Measurements from ENCODE around the gene ITPRID2. TPM values are rescaled to one million over a fixed set of nuclear protein-coding genes. Genes with fewer than 3 reads are reported as not detected.

Gene ITPRID2
- total and polyA plus RNA-seq, 2 donors (not counting 1 experiment from before 2014, with no cell fraction given): 8.9 to 47.6 TPM

DNA sequence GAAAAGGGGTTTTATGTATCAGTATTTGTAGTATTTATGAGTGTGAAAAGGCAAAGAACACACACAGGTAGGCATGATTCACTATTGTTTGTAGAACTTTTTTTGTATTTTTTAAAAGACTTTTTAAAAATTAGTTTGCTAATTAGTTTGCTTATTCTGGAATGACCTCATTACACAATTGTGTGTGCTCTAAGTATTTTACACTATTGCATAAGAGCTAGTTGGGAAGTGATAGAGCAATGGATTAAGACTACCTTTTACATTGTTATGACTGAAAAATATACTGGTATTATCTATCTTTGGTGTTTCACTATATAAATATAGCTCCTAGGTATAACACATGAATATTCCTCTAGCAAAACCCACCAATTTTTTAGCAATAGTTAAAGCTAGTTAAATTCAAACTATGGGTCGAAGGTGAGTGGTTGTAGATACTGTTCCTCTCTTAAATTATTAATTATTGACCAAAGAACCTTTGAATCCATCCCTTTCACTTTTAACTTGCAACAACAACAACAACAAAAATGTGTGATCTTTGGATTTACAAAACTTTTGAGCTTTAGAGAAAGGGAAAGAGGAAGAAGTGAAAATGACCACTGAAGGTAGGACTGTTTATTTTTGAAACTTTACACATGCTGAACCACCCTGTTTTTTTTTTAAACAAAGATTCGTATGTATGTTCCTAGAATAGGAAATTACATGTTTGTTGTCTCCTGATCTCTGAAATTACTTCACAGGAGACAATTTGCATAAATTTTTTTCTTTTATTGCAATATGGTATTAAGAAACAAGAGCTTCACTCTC lies 18.7 kb downstream of the ITPRID2 start:
- Histone ChIP-seq H4K20me1 (ENCODE audit: control insufficient read depth, insufficient read depth, low read length, poor library complexity, severe bottlenecking) (no peaks in the 10 kb centered on the region), H3K36me3 (replicated peaks in 1 of 2; ENCODE audit: control extremely low read depth in 1 of 2, control insufficient read depth in 1 of 2, extremely low read depth in 1 of 2, insufficient read depth in 2 of 2, low read length in 1 of 2) (peaks cover 0 to 7% of the 10 kb centered on the region in 2 experiments), H3K4me3 (ENCODE audit: control extremely low read depth in 1 of 5, extremely low read depth in 1 of 5, insufficient read depth in 1 of 5, low read depth in 2 of 5, low read length in 4 of 5) (no peak overlapping the region), H3K9me3 (ENCODE audit: control extremely low read depth in 1 of 3, control insufficient read depth in 2 of 3, insufficient read depth in 1 of 3, low read length in 2 of 3) (no peaks in the 10 kb centered on the region), H3K27ac (ENCODE audit: low read length in 2 of 2) (no peak overlapping the region), H3K79me2 (ENCODE audit: control insufficient read depth, insufficient read depth, low read length) (no peaks in the 10 kb centered on the region), H3K4me2 (replicated peaks; ENCODE audit: low read depth, low read length, poor library complexity, severe bottlenecking) (no peak overlapping the region), H3K27me3 (replicated peaks in 1 of 4; ENCODE audit: control extremely low read depth in 1 of 4, control insufficient read depth in 3 of 4, insufficient read depth in 4 of 4, low read length in 3 of 4) (no peaks in the 10 kb centered on the region), H3K9ac (ENCODE audit: low read length) (no peak overlapping the region), H3K4me1 (ENCODE audit: control insufficient read depth in 2 of 2, insufficient read depth in 2 of 2, low read length in 2 of 2) (no peaks in the 10 kb centered on the region), H2AFZ (ENCODE audit: insufficient read depth, low read depth, low read length, poor library complexity, severe bottlenecking) (no peak overlapping the region)
- no peaks in the 10 kb centered on the region for H3K9me3 Mint-ChIP-seq (ENCODE audit: insufficient read depth)
- intact Hi-C loops (cut with micrococcal nuclease): no loop called here
- H3K4me1 Mint-ChIP-seq: peaks cover 1% of the 10 kb centered on the region
- ChIA-PET POLR2A (no interaction called here), CTCF (interaction anchor here (1.0 to 1.1 kb wide), 2 partner anchors 11 kb away, joined by 3 to 5 read pairs; no protein-coding TSS in a partner anchor)
- no CpG with 5 or more reads among the region's 2 CpGs for WGBS (ENCODE audit: insufficient coverage)
- no peak for ATAC-seq (ENCODE audit: low read depth)
- H3K27me3 Mint-ChIP-seq: no peaks in the 10 kb centered on the region
- TF ChIP-seq, protein P1, sequence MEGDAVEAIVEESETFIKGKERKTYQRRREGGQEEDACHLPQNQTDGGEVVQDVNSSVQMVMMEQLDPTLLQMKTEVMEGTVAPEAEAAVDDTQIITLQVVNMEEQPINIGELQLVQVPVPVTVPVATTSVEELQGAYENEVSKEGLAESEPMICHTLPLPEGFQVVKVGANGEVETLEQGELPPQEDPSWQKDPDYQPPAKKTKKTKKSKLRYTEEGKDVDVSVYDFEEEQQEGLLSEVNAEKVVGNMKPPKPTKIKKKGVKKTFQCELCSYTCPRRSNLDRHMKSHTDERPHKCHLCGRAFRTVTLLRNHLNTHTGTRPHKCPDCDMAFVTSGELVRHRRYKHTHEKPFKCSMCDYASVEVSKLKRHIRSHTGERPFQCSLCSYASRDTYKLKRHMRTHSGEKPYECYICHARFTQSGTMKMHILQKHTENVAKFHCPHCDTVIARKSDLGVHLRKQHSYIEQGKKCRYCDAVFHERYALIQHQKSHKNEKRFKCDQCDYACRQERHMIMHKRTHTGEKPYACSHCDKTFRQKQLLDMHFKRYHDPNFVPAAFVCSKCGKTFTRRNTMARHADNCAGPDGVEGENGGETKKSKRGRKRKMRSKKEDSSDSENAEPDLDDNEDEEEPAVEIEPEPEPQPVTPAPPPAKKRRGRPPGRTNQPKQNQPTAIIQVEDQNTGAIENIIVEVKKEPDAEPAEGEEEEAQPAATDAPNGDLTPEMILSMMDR (IDR thresholded peaks at IDR 0.05): no peak
- TF ChIP-seq EZH2 (IDR thresholded peaks at IDR 0.05; ENCODE audit: borderline replicate concordance, insufficient read depth, low read depth, low read length, poor library complexity, severe bottlenecking): no peak
- no peak overlapping the region for H3K27ac Mint-ChIP-seq
- DNase-seq: no peak
- H3K4me3 Mint-ChIP-seq: no peak overlapping the region

DNA sequence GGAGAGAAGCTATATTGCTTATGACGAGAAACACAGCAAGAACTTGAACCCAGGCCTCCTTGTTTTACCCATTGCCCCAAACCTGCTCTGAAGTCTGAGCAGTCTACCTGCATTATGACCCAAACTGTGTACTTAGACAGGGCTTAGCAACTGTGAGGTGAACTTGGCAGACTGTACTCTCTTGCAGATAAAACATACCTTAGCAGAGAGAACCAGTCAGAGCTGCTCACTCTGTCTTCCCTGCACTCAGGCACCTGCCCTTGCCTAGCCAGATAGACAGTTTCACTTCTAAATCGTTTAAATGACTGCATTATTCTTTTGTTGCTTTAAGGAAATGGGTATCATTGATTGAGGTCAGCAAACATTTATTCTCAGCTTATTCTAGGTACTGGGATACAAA lies 20.3 kb downstream of the ITPRID2 start:
- CTCF ChIA-PET: interaction anchor here (1.4 kb wide), 1 partner anchor 8 kb away, joined by 4 read pairs; no protein-coding TSS in a partner anchor

More for the DNA sequence above, 20.3 kb downstream of the ITPRID2 start:
- no peak overlapping the region for H3K27ac ChIP-seq (ENCODE audit: low read length in 2 of 2)
- no peaks in the 10 kb centered on the region for H3K27me3 ChIP-seq (replicated peaks in 1 of 4; ENCODE audit: control extremely low read depth in 1 of 4, control insufficient read depth in 3 of 4, insufficient read depth in 4 of 4, low read length in 3 of 4)
- H3K27ac Mint-ChIP-seq: no peak overlapping the region
- no peaks in the 10 kb centered on the region for H3K9me3 Mint-ChIP-seq (ENCODE audit: insufficient read depth)
- DNase-seq (no peak), ATAC-seq (ENCODE audit: low read depth) (no peak)
- POLR2A ChIA-PET: no interaction called here
- H2AFZ ChIP-seq (ENCODE audit: insufficient read depth, low read depth, low read length, poor library complexity, severe bottlenecking): no peak overlapping the region
- H3K27me3 Mint-ChIP-seq: no peaks in the 10 kb centered on the region
- no peak overlapping the region for H3K4me3 ChIP-seq (ENCODE audit: control extremely low read depth in 1 of 5, extremely low read depth in 1 of 5, insufficient read depth in 1 of 5, low read depth in 2 of 5, low read length in 4 of 5)
- TF ChIP-seq, protein P1 (IDR thresholded peaks at IDR 0.05): no peak
- no peak for TF ChIP-seq EZH2 (IDR thresholded peaks at IDR 0.05; ENCODE audit: borderline replicate concordance, insufficient read depth, low read depth, low read length, poor library complexity, severe bottlenecking)
- H3K4me2 ChIP-seq (replicated peaks; ENCODE audit: low read depth, low read length, poor library complexity, severe bottlenecking): no peak overlapping the region
- WGBS (ENCODE audit: insufficient coverage): 100% methylated on average over 1 of the region's 2 CpGs
- H3K4me1 Mint-ChIP-seq: peaks cover 1% of the 10 kb centered on the region
- intact Hi-C loops (cut with micrococcal nuclease): no loop called here
- peaks cover 0 to 18% of the 10 kb centered on the region in 2 experiments for H3K36me3 ChIP-seq (replicated peaks in 1 of 2; ENCODE audit: control extremely low read depth in 1 of 2, control insufficient read depth in 1 of 2, extremely low read depth in 1 of 2, insufficient read depth in 2 of 2, low read length in 1 of 2)
- H3K79me2 ChIP-seq (ENCODE audit: control insufficient read depth, insufficient read depth, low read length): no peaks in the 10 kb centered on the region
- no peaks in the 10 kb centered on the region for H3K9me3 ChIP-seq (ENCODE audit: control extremely low read depth in 1 of 3, control insufficient read depth in 2 of 3, insufficient read depth in 1 of 3, low read length in 2 of 3)
- no peak overlapping the region for H3K9ac ChIP-seq (ENCODE audit: low read length)
- no peak overlapping the region for H3K4me3 Mint-ChIP-seq
- no peaks in the 10 kb centered on the region for H3K4me1 ChIP-seq (ENCODE audit: control insufficient read depth in 2 of 2, insufficient read depth in 2 of 2, low read length in 2 of 2)
- H4K20me1 ChIP-seq (ENCODE audit: control insufficient read depth, insufficient read depth, low read length, poor library complexity, severe bottlenecking): no peaks in the 10 kb centered on the region
